Measurements from ENCODE around the gene PREPL. TPM values are rescaled to one million over a fixed set of nuclear protein-coding genes. Genes with fewer than 3 reads are reported as not detected.

Gene PREPL
- total and polyA plus RNA-seq, 2 donors (not counting 1 experiment from before 2014, with no cell fraction given): 59.5 to 67.2 TPM

DNA sequence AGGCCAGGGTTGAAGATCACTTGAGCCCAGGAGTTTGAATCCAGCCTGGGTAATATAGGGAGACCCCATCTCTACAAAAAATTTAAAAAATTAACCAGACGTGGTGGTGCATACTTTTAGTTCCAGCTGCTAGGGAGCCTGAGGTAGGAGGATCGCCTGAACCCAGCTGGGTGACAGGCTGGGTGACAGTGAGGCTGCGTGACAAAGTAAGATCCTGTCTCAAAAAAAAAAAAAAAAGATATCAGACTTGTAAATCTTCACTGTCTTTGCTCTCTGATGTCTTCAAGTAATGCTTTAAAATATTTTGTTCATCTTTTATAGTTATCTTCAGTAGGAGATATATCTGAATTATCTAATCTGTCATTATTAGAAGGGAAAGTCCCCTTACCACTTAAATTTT lies 11.0 kb upstream of the PREPL start:
- Histone ChIP-seq H3K4me2 (ENCODE audit: extremely low read depth, insufficient read depth, low read length) (no peak overlapping the region), H3K4me1 (ENCODE audit: control insufficient read depth, extremely low read depth, insufficient read depth, low read length) (no peaks in the 10 kb centered on the region), H3K79me2 (ENCODE audit: control insufficient read depth, insufficient read depth, low read length) (no peaks in the 10 kb centered on the region), H3K27ac (ENCODE audit: insufficient read depth, low read length) (no peak overlapping the region), H3K36me3 (ENCODE audit: control insufficient read depth, insufficient read depth, low read length) (no peaks in the 10 kb centered on the region), H3K9ac (ENCODE audit: insufficient read depth, low read length) (no peak overlapping the region), H2AFZ (ENCODE audit: low read length) (no peak overlapping the region), H3K27me3 (ENCODE audit: control insufficient read depth, insufficient read depth, low read length) (no peaks in the 10 kb centered on the region), H3K4me3 (replicated peaks in 1 of 4; ENCODE audit: control extremely low read depth in 1 of 4, insufficient read depth in 1 of 4, low read depth in 3 of 4, low read length in 4 of 4) (no peak overlapping the region), H3K9me3 (ENCODE audit: control insufficient read depth, insufficient read depth, low read depth, low read length) (no peaks in the 10 kb centered on the region), H4K20me1 (ENCODE audit: control insufficient read depth, extremely low read depth, insufficient read depth, low read length) (no peaks in the 10 kb centered on the region)
- TF ChIP-seq EZH2 (IDR thresholded peaks at IDR 0.05; ENCODE audit: low read length, missing control alignments) (no peak), CTCF (conservative IDR thresholded peaks at IDR 0.05 in 1 of 2, IDR thresholded peaks at IDR 0.05 in 1 of 2; ENCODE audit: low read depth in 1 of 2, low read length in 2 of 2) (no peak)
- no peak for DNase-seq (ENCODE audit: low read depth in 2 of 2)

DNA sequence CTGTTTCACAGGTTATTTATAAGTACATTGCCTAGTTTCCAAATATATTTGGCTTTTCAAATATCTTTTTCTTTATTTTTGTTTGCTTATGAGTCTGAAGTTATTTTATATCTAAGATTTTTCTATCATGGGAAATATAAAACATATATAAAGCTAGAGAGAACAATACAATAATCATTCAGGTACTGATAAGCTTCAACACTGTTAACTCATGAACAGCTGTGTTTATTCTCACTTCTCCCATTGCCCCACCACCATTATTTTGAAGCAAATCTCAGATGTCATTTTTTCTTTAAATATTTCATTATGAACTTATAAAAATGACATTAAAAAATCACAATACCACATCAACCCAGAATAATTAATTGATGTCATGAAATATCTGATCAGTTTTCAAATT lies 10.2 kb upstream of the PREPL start:
- Histone ChIP-seq H3K4me1 (ENCODE audit: control insufficient read depth, extremely low read depth, insufficient read depth, low read length) (no peaks in the 10 kb centered on the region), H3K36me3 (ENCODE audit: control insufficient read depth, insufficient read depth, low read length) (no peaks in the 10 kb centered on the region), H2AFZ (ENCODE audit: low read length) (no peak overlapping the region), H3K4me2 (ENCODE audit: extremely low read depth, insufficient read depth, low read length) (no peak overlapping the region), H3K27me3 (ENCODE audit: control insufficient read depth, insufficient read depth, low read length) (no peaks in the 10 kb centered on the region), H3K4me3 (replicated peaks in 1 of 4; ENCODE audit: control extremely low read depth in 1 of 4, insufficient read depth in 1 of 4, low read depth in 3 of 4, low read length in 4 of 4) (no peak overlapping the region), H3K27ac (ENCODE audit: insufficient read depth, low read length) (no peak overlapping the region), H3K9ac (ENCODE audit: insufficient read depth, low read length) (no peak overlapping the region), H4K20me1 (ENCODE audit: control insufficient read depth, extremely low read depth, insufficient read depth, low read length) (no peaks in the 10 kb centered on the region), H3K9me3 (ENCODE audit: control insufficient read depth, insufficient read depth, low read depth, low read length) (no peaks in the 10 kb centered on the region), H3K79me2 (ENCODE audit: control insufficient read depth, insufficient read depth, low read length) (no peaks in the 10 kb centered on the region)
- no peak for TF ChIP-seq EZH2 (IDR thresholded peaks at IDR 0.05; ENCODE audit: low read length, missing control alignments)
- no peak for TF ChIP-seq CTCF (conservative IDR thresholded peaks at IDR 0.05 in 1 of 2, IDR thresholded peaks at IDR 0.05 in 1 of 2; ENCODE audit: low read depth in 1 of 2, low read length in 2 of 2)
- no peak for DNase-seq (ENCODE audit: low read depth in 2 of 2)

GRCh38 chr2:44369392-44369791 lies 8.1 kb upstream of the PREPL start:
- H3K9ac ChIP-seq (ENCODE audit: insufficient read depth, low read length): no peak overlapping the region
- no peaks in the 10 kb centered on the region for H3K36me3 ChIP-seq (ENCODE audit: control insufficient read depth, insufficient read depth, low read length)
- no peaks in the 10 kb centered on the region for H3K4me1 ChIP-seq (ENCODE audit: control insufficient read depth, extremely low read depth, insufficient read depth, low read length)
- H3K27me3 ChIP-seq (ENCODE audit: control insufficient read depth, insufficient read depth, low read length): no peaks in the 10 kb centered on the region
- no peaks in the 10 kb centered on the region for H3K79me2 ChIP-seq (ENCODE audit: control insufficient read depth, insufficient read depth, low read length)
- H3K4me2 ChIP-seq (ENCODE audit: extremely low read depth, insufficient read depth, low read length): no peak overlapping the region
- DNase-seq (ENCODE audit: low read depth in 2 of 2): no peak
- H3K4me3 ChIP-seq (replicated peaks in 1 of 4; ENCODE audit: control extremely low read depth in 1 of 4, insufficient read depth in 1 of 4, low read depth in 3 of 4, low read length in 4 of 4): no peak overlapping the region
- no peaks in the 10 kb centered on the region for H3K9me3 ChIP-seq (ENCODE audit: control insufficient read depth, insufficient read depth, low read depth, low read length)
- H4K20me1 ChIP-seq (ENCODE audit: control insufficient read depth, extremely low read depth, insufficient read depth, low read length): no peaks in the 10 kb centered on the region
- H2AFZ ChIP-seq (ENCODE audit: low read length): no peak overlapping the region
- no peak overlapping the region for H3K27ac ChIP-seq (ENCODE audit: insufficient read depth, low read length)
- no peak for TF ChIP-seq EZH2 (IDR thresholded peaks at IDR 0.05; ENCODE audit: low read length, missing control alignments)
- TF ChIP-seq CTCF (conservative IDR thresholded peaks at IDR 0.05 in 1 of 2, IDR thresholded peaks at IDR 0.05 in 1 of 2; ENCODE audit: low read depth in 1 of 2, low read length in 2 of 2): no peak
